ENCODE data around the gene TBCB.

TBCB gene

DNA sequence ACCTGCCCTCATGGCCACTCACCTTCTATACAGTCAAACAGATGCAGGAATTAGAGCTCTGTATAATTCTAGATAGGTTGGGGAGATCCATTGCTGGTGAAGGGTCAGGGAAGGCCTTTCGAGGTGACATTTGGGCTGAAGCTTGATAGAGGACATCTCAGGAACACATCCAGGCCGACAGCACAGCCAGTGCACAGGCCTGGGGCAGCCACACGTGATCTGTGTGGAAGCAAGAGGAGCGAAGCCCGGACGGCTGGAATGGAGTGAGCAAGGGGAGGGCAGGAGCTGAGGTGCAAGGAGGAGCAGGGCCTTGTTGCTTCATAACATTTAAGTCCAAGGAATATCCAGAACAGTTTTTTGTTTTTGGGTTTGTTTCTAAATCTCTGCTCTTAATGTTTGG is 8.8 kb upstream of the TBCB start:
- TF ChIP-seq, protein P1, sequence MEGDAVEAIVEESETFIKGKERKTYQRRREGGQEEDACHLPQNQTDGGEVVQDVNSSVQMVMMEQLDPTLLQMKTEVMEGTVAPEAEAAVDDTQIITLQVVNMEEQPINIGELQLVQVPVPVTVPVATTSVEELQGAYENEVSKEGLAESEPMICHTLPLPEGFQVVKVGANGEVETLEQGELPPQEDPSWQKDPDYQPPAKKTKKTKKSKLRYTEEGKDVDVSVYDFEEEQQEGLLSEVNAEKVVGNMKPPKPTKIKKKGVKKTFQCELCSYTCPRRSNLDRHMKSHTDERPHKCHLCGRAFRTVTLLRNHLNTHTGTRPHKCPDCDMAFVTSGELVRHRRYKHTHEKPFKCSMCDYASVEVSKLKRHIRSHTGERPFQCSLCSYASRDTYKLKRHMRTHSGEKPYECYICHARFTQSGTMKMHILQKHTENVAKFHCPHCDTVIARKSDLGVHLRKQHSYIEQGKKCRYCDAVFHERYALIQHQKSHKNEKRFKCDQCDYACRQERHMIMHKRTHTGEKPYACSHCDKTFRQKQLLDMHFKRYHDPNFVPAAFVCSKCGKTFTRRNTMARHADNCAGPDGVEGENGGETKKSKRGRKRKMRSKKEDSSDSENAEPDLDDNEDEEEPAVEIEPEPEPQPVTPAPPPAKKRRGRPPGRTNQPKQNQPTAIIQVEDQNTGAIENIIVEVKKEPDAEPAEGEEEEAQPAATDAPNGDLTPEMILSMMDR (IDR thresholded peaks at IDR 0.05; ENCODE audit: insufficient read depth, low read length), result no peak
- TF ChIP-seq GABPA (IDR thresholded peaks at IDR 0.05; ENCODE audit: low read depth) (no peak), POLR2AphosphoS5 (IDR thresholded peaks at IDR 0.05; ENCODE audit: low read depth) (no peak), SPI1 (IDR thresholded peaks at IDR 0.05; ENCODE audit: borderline replicate concordance, low read depth) (no peak)
- TF ChIP-seq, protein P2, sequence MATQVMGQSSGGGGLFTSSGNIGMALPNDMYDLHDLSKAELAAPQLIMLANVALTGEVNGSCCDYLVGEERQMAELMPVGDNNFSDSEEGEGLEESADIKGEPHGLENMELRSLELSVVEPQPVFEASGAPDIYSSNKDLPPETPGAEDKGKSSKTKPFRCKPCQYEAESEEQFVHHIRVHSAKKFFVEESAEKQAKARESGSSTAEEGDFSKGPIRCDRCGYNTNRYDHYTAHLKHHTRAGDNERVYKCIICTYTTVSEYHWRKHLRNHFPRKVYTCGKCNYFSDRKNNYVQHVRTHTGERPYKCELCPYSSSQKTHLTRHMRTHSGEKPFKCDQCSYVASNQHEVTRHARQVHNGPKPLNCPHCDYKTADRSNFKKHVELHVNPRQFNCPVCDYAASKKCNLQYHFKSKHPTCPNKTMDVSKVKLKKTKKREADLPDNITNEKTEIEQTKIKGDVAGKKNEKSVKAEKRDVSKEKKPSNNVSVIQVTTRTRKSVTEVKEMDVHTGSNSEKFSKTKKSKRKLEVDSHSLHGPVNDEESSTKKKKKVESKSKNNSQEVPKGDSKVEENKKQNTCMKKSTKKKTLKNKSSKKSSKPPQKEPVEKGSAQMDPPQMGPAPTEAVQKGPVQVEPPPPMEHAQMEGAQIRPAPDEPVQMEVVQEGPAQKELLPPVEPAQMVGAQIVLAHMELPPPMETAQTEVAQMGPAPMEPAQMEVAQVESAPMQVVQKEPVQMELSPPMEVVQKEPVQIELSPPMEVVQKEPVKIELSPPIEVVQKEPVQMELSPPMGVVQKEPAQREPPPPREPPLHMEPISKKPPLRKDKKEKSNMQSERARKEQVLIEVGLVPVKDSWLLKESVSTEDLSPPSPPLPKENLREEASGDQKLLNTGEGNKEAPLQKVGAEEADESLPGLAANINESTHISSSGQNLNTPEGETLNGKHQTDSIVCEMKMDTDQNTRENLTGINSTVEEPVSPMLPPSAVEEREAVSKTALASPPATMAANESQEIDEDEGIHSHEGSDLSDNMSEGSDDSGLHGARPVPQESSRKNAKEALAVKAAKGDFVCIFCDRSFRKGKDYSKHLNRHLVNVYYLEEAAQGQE (IDR thresholded peaks at IDR 0.05; ENCODE audit: insufficient replicate concordance, low read depth), result no peak
- no peak for DNase-seq (ENCODE audit: low read depth in 1 of 2, low spot score in 1 of 2)
- H3K4me3 ChIP-seq (replicated peaks; ENCODE audit: insufficient read depth, low read length), result no peak overlapping the region
- no peaks in the 10 kb centered on the region for H3K27me3 ChIP-seq (ENCODE audit: insufficient read depth, poor library complexity, severe bottlenecking)
- no peak overlapping the region for H3K27ac ChIP-seq (replicated peaks)

DNA sequence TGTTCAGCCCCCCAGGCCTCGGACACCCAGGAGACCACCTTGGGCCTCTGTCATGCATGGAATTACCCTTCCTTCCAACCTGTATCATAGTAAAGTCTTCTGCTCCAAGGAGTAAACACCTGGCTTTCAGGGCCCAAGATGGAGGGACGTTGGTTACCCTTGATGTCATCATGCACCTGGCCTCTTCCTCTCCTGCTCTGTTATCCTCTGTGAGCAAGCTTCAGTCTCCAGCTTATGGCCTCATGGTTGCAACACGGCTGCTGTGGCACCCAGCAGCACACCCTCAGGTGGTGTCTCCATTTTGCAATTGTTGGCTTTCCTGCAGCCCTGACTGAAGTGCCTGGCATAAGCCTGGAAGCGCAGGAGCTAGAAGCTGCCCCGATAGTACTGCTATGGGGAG is 8.3 kb upstream of the TBCB start:
- Histone ChIP-seq H3K27ac (replicated peaks) (no peak overlapping the region), H3K27me3 (ENCODE audit: insufficient read depth, poor library complexity, severe bottlenecking) (no peaks in the 10 kb centered on the region), H3K4me3 (replicated peaks; ENCODE audit: insufficient read depth, low read length) (no peak overlapping the region)
- TF ChIP-seq, protein P2 (IDR thresholded peaks at IDR 0.05; ENCODE audit: insufficient replicate concordance, low read depth), result no peak
- TF ChIP-seq, protein P1 (IDR thresholded peaks at IDR 0.05; ENCODE audit: insufficient read depth, low read length), result no peak
- TF ChIP-seq SPI1 (IDR thresholded peaks at IDR 0.05; ENCODE audit: borderline replicate concordance, low read depth) (no peak), GABPA (IDR thresholded peaks at IDR 0.05; ENCODE audit: low read depth) (no peak), POLR2AphosphoS5 (IDR thresholded peaks at IDR 0.05; ENCODE audit: low read depth) (no peak)
- no peak for DNase-seq (ENCODE audit: low read depth in 1 of 2, low spot score in 1 of 2)

DNA sequence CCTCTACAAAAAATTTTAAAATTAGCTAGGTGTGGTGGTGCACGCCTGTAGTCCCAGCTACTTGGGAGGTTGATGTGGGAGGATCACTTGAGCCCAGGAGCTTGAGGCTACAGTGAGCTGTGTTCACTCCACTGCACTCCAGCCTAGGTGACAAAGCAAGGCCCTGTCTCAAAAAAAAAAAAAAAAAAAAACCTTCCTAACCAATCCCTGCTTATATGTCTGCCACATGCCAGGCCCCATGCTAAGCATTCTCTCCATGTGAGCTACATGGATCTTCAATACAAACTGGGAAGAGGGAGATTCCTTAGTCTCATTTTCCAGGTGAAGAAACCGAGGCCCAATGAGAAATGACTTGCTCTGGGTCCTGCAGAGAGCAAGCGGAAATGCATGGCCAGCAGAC is 6.6 kb upstream of the TBCB start:
- Histone ChIP-seq H3K27me3 (ENCODE audit: insufficient read depth, poor library complexity, severe bottlenecking) (no peaks in the 10 kb centered on the region), H3K4me3 (replicated peaks; ENCODE audit: insufficient read depth, low read length) (no peak overlapping the region), H3K27ac (replicated peaks) (no peak overlapping the region)
- TF ChIP-seq SPI1 (IDR thresholded peaks at IDR 0.05; ENCODE audit: borderline replicate concordance, low read depth), result no peak
- TF ChIP-seq, protein P2 (IDR thresholded peaks at IDR 0.05; ENCODE audit: insufficient replicate concordance, low read depth), result no peak
- no peak for TF ChIP-seq POLR2AphosphoS5 (IDR thresholded peaks at IDR 0.05; ENCODE audit: low read depth)
- TF ChIP-seq, protein P1 (IDR thresholded peaks at IDR 0.05; ENCODE audit: insufficient read depth, low read length), result no peak
- TF ChIP-seq GABPA (IDR thresholded peaks at IDR 0.05; ENCODE audit: low read depth), result no peak
- DNase-seq (ENCODE audit: low read depth in 1 of 2, low spot score in 1 of 2), result no peak
